Effector memory CD4-positive, alpha-beta T cell (primary cell): ENCODE measurements around the gene HOGA1.

Experiments used
- DNase-seq, 3 donors: peaks; one replicate each; pipeline ENCODE4 v3.0.0-alpha.2; 2020
- H3K27ac ChIP-seq: 2 replicates; pipeline ENCODE4 v1.7.0; 2013; ENCODE audit warnings: mild to moderate bottlenecking, low read length, moderate library complexity; ENCODE audit not compliant: insufficient read depth, poor library complexity, severe bottlenecking
- H3K27me3 ChIP-seq: replicated peaks from 2 replicates; pipeline ENCODE4 v1.7.0; 2013; ENCODE audit warnings: mild to moderate bottlenecking, low read length; ENCODE audit not compliant: insufficient read depth, control insufficient read depth, poor library complexity, severe bottlenecking
- H3K36me3 ChIP-seq: 2 replicates; pipeline ENCODE4 v1.7.0; 2013; ENCODE audit warnings: mild to moderate bottlenecking, low read length, moderate library complexity; ENCODE audit not compliant: control insufficient read depth, insufficient read depth
- H3K4me1 ChIP-seq: 2 replicates; pipeline ENCODE4 v1.7.0; 2013; ENCODE audit warnings: low read length, mild to moderate bottlenecking; ENCODE audit not compliant: control insufficient read depth, insufficient read depth, poor library complexity, severe bottlenecking
- H3K4me3 ChIP-seq: 2 replicates; pipeline ENCODE4 v1.7.0; 2013; ENCODE audit warnings: low read length, low read depth, mild to moderate bottlenecking; ENCODE audit not compliant: insufficient read depth, poor library complexity, severe bottlenecking
- H3K9me3 ChIP-seq: 2 replicates; pipeline ENCODE4 v1.7.0; 2013; ENCODE audit warnings: mild to moderate bottlenecking, low read length, moderate library complexity; ENCODE audit not compliant: control insufficient read depth

HOGA1 gene

GRCh38 chr10:97543025-97543546 lies 41.1 kb upstream of the HOGA1 start:
- Histone ChIP-seq H3K4me3 (no peak overlapping the region), H3K27ac (no peak overlapping the region), H3K9me3 (no peaks in the 10 kb centered on the region), H3K4me1 (no peaks in the 10 kb centered on the region), H3K27me3 (no peaks in the 10 kb centered on the region), H3K36me3 (no peaks in the 10 kb centered on the region)
- no peak for DNase-seq

GRCh38 chr10:97546456-97547270 lies 37.5 kb upstream of the HOGA1 start:
- Histone ChIP-seq H3K27me3 (no peaks in the 10 kb centered on the region), H3K4me1 (no peaks in the 10 kb centered on the region), H3K27ac (no peak overlapping the region), H3K36me3 (no peaks in the 10 kb centered on the region), H3K9me3 (no peaks in the 10 kb centered on the region), H3K4me3 (no peak overlapping the region)
- DNase-seq: no peak

GRCh38 chr10:97547271-97547600 lies 37.0 kb upstream of the HOGA1 start:
- DNase-seq: no peak
- Histone ChIP-seq H3K27me3 (no peaks in the 10 kb centered on the region), H3K27ac (no peak overlapping the region), H3K36me3 (no peaks in the 10 kb centered on the region), H3K4me1 (no peaks in the 10 kb centered on the region), H3K9me3 (no peaks in the 10 kb centered on the region), H3K4me3 (no peak overlapping the region)

- Histone ChIP-seq H3K4me3 (no peak overlapping the region), H3K27me3 (no peaks in the 10 kb centered on the region), H3K9me3 (no peaks in the 10 kb centered on the region), H3K27ac (no peak overlapping the region), H3K4me1 (no peaks in the 10 kb centered on the region), H3K36me3 (no peaks in the 10 kb centered on the region)
- no peak for DNase-seq
Measured at GRCh38 chr10:97547962-97548361, 36.2 kb upstream of the HOGA1 start.

- Histone ChIP-seq H3K27ac (no peak overlapping the region), H3K27me3 (no peaks in the 10 kb centered on the region), H3K9me3 (no peaks in the 10 kb centered on the region), H3K36me3 (no peaks in the 10 kb centered on the region), H3K4me1 (no peaks in the 10 kb centered on the region), H3K4me3 (no peak overlapping the region)
- no peak for DNase-seq
Measured at GRCh38 chr10:97548828-97549455, 35.2 kb upstream of the HOGA1 start.

GRCh38 chr10:97549587-97550322 lies 34.4 kb upstream of the HOGA1 start:
- H3K27me3 ChIP-seq: no peaks in the 10 kb centered on the region
- H3K36me3 ChIP-seq: no peaks in the 10 kb centered on the region
- no peak for DNase-seq
- no peak overlapping the region for H3K4me3 ChIP-seq
- H3K4me1 ChIP-seq: no peaks in the 10 kb centered on the region
- H3K27ac ChIP-seq: no peak overlapping the region
- no peaks in the 10 kb centered on the region for H3K9me3 ChIP-seq

GRCh38 chr10:97550336-97551149 lies 33.6 kb upstream of the HOGA1 start:
- H3K36me3 ChIP-seq: no peaks in the 10 kb centered on the region
- no peak overlapping the region for H3K4me3 ChIP-seq
- no peaks in the 10 kb centered on the region for H3K27me3 ChIP-seq
- H3K27ac ChIP-seq: no peak overlapping the region
- H3K9me3 ChIP-seq: no peaks in the 10 kb centered on the region
- H3K4me1 ChIP-seq: no peaks in the 10 kb centered on the region
- DNase-seq: no peak

GRCh38 chr10:97551271-97551670 lies 32.9 kb upstream of the HOGA1 start:
- no peaks in the 10 kb centered on the region for H3K4me1 ChIP-seq
- no peaks in the 10 kb centered on the region for H3K36me3 ChIP-seq
- no peak overlapping the region for H3K4me3 ChIP-seq
- DNase-seq: no peak
- no peak overlapping the region for H3K27ac ChIP-seq
- no peaks in the 10 kb centered on the region for H3K9me3 ChIP-seq
- H3K27me3 ChIP-seq: no peaks in the 10 kb centered on the region

GRCh38 chr10:97553575-97554031 lies 30.6 kb upstream of the HOGA1 start:
- Histone ChIP-seq H3K4me1 (no peaks in the 10 kb centered on the region), H3K27me3 (no peaks in the 10 kb centered on the region), H3K36me3 (no peaks in the 10 kb centered on the region), H3K4me3 (no peak overlapping the region), H3K9me3 (no peaks in the 10 kb centered on the region), H3K27ac (no peak overlapping the region)
- DNase-seq: peak in 2 of 3 donors; percentile 10 to 14
